ENCODE measurements around the gene NBEA.

NBEA gene

DNA sequence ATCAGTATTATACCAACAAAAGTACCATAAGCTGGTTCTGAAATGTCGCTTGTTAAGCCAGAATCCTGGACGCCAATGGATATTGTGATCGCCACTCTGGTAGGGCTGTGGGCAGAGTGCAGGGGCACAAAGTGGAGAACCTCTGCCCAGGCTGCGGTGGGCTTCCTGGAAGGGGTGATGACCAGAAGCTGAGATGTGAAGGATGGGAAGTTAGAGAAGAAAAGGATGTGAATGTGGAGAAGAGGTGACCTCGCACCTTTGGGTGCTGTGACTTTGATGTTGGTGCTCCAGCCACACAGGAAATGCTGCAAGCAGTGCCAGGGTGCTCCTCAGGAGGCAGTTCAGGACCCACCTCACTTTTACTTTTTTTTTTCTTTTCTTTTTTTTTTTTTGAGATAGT, 742.4 kb downstream of the NBEA start:
- no peak for DNase-seq

DNA sequence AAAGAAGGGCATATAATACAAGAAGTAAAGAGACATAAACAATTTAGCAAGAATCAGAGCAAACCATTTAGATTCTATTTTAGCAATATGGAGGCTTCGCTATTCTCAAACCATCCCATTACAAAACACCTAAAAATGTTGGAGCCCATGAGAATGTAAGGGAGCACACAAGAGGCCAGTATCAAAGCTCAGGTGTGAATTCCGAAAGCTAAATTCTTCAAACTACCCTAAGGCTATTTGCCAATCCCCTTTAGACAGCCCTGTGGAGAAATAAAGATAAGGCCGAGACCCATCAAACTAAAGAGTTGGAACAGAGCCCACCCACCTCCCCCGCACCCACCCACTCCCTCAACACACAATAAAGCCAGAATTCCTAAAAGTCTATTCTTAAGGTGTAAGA, 745.3 kb downstream of the NBEA start:
- DNase-seq = no peak

DNA sequence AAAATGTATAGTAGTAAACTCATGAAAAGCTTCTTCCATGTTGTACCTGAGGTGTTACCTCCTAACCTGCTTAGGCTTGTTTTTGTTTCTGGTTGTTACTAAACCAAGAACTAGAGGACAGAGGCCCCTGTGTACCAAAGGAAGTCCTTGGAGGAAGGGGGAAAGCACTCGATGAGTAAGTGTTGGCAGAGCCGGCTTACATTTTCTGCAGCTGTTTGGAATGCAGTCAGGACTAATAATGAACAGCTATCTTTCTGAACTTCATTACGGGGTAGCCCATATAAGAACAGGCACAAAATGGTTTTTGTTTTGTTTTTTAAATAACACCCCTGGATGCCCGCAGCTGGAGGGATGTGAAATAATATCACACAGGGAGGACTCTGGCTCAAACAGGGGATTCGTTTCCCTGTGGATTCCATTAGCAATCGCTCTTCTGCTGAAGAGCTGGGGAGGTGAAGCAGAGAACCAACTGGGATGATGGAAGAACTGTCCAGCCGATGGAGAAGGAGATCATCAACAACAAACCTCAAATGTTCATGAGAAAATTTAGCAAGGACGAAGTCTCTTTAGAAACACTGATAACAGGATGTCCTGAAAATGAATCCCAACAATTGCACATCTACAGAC, 748.6 kb downstream of the NBEA start:
- DNase-seq = no peak

DNA sequence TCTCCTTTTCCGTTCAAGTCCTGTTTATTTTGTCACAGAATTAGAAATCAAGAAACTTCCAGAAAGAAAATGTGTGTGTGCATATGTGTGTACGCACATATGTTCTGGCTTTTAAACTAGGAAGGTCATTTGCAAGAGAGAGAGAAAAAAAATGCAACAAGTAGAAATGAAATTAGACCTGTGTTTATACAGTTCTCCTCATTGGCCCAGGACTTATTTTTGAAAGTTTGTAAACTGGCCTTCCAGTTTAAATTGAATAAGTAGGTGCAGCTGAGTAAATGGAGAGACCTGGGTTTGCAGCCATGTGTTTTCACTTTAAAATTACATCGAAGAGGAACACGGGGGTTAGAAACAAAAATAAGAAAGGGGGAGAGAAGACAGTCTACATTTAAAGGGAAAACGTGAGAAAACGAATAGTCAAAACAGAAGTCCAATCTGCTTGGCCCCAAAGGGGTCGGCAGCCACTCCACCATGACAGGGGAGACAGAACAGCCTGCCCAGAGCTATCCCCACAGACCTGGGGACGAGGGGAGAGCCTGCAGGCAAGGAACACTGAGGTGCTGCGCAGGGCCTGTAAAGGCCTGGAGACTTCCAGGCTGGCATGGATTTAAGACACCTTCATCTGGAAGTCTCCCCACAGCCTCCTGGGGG, 751.2 kb downstream of the NBEA start:
- no peak for DNase-seq

DNA sequence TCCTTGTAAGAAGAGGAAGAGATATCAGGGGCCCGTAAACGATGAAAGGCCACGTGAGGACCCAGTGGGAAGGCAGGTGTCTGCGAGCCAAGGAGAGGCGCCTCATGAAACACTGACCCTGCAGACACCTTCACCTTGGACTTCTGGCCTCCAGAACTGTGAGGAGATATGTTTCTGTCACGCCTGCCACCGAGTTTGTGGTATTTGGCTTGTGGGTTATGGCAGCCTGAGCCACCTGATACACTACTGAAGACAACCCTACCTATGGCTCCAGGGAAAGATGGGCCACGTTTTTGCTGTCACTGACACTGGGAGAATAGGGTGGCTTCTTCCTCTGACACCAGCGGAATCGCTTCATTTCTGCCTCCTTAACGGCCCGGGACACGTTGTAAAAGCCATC, 752.0 kb downstream of the NBEA start:
- DNase-seq = no peak

DNA sequence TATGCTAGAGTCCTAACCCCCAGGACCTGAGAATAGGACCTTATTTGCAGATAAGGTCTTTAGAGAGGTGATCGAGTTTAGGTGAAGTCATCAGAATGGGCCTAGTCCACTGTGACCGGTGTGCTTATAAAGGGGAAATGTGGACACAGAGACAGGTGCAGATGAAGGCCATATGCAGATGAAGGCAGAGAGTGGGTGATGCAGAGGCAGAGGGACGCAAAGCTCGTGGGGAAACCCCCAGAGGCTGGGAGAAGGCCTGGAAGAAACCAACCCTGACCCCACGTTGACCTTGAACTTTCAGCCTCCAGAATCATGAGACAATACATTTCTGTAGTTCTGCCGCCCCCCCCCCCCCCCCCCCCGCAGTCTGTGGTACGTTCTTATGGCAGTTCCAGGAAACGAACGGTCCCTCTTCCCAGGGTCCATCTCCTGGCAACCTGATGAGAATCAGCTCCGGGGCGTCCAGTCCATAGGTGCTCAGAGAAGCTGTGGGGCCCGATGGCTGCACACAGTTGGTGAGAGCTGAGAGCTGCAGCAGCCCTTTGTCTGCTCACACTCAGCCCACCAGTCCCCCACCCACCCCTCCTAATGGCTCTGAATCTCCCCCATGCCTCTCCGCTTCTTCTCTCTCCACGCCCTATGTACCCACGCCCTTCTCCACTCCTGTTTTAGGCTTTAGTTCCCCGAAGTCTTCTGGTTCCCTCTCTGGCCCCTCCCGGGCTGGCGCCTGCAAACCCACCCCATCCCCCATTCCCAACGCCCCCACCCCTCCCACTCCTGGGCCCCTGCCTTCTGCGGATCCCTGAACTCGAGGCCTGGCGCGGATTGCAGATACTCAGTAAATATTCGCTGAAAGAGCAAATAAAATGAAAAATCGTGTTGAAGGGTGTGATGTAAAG, 752.7 kb downstream of the NBEA start:
- DNase-seq = no peak

DNA sequence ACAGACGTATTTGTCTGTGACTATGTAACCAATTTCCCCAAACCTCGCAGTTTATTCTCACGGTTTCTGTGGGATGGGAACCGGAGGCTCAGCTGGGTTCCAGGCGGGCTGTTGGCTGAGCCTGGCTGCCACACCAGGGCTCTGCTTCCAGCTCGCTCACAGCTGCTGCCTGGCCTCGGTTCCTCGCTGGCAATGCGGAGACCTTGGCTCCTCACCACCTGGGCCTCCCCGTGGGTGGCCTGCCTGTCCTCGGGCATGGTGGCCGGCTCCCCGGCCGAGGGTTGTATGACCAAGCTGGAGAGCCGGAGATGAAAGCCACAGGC, 753.3 kb downstream of the NBEA start:
- no peak for DNase-seq

DNA sequence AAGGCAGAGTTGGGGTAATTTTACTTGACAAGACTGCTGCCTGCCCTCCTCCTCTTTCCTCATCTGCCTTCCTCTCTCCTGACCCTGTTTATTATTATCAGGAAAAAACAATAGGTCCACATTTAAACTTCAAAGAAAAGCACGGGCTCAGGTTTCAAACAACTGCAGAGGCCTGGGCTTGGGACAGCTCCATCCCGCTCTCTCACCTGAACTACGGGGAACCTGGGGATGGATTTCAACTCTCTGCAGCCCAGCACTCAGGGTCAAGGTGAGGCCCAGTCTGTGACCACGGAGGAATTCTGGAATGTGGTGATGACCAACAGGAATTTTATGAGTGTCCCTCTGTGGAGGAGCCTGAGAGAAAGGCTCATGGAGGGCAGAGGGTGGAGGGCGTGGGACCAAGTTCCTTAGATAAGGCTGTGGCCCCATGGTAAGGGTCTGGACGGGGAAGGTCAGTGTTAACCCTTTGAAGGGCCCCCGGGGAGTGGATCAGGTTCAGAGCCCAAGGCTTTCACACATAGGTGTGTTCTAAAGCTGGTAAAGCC, 755.2 kb downstream of the NBEA start:
- DNase-seq = no peak

DNA sequence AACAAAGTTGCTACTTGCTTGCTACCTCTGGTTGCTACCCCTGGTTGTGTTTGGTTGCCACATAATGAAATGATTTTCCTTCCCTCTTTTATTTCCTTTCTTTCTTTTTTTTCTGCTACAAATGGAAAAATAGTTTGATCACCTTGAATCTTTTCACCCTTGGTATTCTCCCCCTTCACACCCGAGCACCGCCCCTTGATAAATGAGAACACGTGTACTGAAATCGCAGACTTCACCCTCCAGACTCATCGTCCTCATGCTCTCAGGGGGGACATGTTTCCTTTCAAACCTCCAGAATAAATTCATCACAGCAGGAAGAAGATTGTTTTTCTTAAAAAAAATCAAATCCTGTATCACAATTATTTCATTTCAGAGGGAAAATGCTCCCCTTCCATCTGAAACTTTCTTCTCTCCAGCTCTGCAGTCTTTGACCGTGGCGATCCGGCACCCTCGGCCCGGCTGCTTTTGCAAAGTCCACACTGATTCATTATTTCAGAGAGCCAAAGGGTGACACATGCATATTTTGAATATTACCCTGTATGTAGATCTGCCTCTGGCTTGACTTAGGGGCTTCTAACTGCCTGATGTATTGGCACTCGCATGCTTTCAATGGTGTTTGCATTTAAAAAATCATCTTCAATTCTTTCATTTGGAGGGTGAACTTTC, 757.0 kb downstream of the NBEA start:
- no peak for DNase-seq

DNA sequence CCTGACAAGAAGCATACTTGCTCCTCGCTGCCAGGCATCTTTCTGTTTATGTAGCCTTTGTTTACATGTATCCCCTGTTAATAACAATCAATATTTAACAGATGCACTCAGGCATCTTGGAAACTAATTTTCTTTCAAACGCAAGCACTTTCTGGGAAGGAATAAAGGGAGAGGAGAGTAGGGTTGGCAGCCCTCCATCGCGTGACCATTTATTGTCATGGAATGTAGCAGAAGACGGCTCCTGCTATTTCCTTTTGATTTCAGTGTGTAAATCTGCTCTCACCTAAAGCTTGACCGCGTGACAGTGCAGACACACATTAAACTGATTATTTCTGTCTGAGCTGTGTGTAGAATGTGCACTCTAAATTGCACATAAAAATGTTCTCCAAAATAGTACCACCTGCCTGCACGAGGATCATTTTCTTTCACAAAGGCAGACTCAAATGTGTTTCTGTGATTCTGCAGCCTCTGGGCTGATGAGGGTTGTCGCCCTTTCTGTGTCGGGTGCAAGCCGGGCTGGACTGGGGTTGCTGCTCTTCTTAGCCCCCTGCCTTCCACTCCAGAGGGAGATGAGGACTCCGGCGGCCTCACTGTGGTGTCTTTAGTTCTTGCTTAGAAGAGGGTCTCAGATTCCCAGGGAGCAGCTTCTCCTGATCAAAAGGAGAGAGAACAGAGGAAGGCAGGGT, 757.9 kb downstream of the NBEA start:
- DNase-seq = no peak

DNA sequence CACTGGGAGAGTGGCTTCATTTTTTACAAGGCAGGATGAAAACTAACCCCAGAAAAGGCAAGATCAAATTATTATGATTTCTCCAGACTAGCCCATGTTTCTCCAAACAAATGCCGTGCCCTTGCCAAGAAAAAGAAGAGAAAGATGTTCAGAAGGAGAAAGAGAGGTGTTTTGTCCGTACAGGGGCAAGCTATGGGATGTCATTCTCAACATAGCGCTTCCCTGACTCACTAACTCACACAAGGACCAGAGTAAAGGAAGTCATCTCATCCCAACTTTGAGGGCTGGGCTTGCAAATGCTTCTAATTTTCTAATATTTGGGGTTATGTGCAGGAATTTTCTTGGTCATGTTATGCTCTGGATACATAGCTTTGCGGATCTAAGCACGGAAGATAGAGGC, 758.6 kb downstream of the NBEA start:
- DNase-seq = no peak

DNA sequence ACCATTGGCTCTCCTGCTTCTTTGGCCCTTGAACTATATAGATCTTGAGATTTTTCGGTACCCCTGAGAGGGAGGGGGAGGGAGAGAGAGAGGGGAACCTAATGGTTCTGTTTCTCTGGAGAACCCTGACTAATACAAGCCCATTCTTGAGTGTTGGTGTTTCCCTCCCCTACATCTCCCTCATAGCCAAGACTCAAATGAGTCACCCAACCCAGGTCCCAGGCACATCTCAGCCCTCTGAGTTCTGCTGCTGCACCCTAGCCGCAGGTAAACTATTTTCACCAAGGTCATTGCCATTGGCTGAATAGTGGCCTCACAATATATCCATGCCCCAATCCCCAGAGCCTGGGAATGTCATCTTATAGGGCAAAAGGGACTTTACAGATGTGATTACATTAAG, 760.2 kb downstream of the NBEA start:
- no peak for DNase-seq

DNA sequence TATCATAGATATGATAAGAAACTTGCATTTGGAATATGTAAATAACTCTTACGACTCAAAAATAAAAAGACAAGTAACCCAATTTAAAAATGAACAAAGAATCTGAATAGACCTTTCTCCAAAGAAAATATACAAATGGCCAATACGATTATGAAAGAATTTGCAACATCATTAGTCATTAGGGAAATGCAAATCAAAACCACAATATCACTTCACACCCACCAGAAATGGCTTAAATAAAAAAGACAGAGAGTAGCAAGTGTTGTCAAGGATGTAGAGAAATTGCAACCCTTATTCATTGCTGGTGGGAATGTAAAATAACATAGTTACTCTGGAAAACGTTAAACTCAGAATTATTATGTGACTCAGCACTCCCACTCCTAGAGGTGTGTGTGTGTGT, 761.0 kb downstream of the NBEA start:
- DNase-seq = no peak

DNA sequence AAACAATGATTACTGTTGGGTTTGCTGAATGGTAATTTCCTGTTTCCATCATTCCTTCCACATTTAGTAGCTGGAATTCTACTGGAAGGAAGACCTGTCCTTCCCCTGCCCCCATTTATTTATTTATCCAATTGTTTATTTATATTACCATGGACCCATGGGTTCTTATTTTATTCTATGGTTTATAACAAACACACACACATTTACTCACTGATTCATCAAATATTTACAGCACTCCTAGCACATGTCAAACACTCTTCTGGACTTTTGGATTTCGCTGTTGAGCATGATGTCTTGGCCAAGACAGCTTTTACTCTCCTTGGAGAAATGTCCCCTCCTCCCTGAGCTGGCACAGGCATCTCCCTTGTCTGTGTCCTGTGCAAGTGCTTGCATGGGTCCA, 762.3 kb downstream of the NBEA start:
- DNase-seq = no peak

DNA sequence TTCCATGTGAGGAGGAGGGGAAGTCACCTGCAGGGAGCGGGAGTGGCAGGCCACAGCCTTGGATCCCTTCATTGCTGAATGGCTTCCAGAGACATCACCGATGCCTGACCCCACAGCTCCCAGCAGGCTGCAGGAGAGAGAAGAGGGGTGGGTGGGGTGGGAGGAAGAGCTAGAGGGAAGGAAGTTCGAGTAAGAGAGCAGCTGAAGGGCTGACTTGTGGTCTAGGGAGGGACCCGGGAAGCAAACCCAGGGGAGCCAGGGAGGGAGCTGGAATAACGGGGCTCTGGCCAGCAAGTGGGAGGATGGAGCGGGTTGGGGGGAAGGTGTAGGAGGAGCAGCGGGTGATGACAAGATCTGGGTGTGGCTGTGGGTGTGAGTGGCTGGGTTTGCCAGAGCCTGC, 764.2 kb downstream of the NBEA start:
- no peak for DNase-seq

DNA sequence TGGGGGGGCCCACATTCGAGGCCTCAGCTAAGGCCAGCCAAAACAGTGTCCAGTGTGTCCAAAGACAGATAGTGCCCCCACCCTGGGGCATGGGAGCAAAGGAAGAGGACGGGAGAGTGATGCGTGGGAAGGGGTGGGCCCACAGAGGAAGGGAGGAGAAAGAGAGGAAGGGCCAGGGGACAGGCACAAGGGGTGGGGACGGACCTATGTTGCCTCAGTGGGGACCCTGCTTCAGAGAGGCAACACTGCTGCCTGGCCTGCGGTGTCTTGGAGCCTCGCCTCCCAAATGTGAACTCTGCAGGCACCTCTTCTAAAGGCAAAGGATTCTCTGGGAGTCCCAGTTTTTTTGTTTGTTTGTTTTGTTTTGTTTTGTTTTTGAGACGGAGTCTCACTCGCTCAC, 764.7 kb downstream of the NBEA start:
- DNase-seq = no peak

DNA sequence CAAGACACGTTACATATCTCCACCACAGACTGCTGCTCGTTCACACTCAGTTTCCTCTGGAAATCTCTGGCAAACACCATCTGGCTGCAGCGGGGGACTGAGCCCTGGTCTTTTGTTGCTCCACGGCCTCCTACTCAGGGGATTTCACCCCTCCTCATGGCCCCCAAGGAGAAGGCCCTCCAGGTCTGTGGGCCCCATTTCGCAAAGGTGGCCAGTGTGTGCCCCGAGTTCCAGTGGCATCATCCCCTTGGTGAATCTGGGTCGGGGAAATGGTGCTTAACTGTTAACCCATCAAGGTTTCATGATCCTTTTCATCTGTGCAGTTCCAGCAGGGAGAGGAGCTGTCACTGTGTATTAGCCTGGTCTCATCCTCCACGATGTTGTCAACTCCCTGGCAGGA, 769.8 kb downstream of the NBEA start:
- no peak for DNase-seq

DNA sequence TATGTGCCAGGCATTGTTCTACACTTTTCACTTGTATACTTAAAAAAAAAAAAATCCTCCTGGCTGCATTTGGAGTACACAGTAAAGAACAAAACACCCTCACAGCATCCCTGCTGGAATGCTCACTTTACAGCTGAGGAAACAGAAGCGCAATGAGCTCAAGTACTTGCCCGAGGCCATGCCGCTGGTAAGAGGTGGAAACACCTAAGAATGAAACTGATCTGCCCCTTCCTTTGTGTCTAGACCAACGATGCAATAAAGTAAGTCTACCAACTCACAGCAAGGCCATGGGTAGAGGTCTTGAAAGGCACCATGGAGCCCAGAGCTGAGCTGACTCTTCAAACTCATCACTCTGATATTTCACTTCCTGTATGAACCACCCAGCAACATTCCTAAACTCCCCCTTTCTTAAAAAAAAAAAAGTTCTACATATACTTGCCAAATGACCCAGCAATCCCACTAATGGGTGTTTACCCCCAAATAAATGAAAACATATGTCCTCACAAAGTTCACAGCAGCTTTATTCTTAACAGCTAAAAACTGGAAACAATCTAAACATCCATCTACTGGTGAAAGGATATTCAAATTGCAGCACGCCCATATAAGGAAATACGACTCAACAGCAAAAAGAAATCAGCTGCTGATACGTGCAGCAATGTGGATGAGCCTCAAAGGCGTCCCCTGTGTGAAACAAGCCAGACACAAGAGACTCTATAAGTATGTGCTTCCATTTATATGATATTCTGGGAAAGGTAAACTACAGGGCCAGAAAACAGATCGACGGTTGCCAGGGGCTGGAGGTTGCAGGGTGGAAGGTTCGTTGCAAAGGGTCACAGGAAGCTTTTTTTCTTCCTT, 771.1 kb downstream of the NBEA start:
- no peak for DNase-seq

DNA sequence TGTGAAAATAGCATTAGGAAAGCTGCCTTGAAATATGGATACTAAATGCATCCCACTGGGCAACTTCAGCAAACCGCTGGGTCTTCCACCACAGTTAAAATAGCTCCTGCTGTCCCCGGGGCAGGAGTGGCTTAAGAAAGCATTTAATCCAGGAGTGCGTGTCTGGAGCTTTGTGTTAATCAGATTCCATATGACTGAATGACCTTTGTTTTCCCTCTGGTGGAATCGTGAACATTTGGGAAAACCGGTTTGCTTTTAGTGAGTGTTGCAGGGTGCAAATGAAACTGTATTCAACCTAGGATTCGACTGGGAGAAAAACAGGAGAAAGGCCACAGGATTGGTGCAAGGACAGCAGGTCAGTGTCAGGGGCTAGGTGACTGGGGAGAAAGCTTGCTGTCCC, 772.1 kb downstream of the NBEA start:
- no peak for DNase-seq

DNA sequence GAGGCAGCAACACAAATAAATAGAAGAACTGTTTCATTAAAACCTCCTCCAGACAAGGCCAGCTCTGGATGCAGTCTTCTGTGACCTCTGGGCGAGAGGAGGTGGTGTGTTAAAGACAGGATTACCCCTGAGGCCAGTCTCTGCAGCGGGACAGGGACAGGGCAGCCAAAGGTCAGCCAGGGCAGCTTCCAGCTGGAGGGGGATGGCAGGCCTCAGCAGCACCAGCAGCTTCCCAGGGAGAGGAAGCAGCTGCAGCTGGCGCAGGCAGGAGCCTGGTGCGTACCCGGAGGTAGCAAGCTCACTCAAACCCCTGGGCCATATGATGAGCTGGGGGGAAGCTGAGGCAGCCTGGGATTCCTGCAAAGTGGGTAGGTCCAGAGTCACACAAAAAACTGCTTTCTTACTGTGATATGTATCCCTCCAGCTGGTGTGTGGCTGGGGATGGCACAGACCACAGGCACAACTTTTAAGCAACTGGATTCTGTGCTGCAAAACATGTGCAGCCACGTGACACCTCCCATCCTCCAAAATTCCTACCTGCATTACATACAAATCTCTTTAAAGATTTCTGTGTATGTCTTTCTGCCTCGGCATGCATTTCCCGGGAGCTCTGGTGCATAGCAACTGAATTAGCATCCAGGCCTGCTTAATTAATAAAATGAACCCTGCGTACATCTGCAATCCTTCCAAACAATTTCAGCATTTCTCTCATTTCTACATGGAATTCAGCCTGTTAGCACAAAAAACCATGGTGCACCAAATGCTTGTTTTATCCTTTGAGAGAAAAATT, 772.7 kb downstream of the NBEA start:
- DNase-seq = no peak

DNA sequence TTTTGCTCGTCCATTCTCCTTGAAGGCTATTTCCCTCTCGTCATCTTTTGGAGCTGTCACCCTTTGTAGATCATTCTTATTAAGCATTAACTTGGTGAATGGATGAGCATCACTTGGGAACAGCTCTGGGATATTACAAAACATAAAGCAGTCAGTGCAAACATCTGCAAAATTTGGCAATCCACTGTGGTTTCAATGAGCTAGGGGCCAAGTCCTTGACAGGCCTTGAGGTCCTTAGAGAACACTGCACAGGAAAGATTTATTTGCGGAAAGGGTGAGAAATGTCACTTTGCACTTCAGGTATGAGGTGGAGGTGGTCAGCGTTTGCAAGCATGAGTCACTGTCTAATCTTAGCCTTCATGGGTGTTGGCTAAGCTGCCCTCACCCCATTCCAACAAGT, 774.1 kb downstream of the NBEA start:
- no peak for DNase-seq
